HG03354 (cell line): ENCODE results near the gene LSG1.

Source experiments
- ATAC-seq: cut with Tn5 transposase; IDR thresholded peaks from one replicate; pipeline ENCODE4 v1.9.1; 2021; ENCODE audit warnings: mild to moderate bottlenecking; ENCODE audit not compliant: unreplicated experiment, poor library complexity, severe bottlenecking

Gene LSG1

GRCh38 chr3:194598771-194599557, 73.0 kb downstream of the LSG1 start:
- no peak for ATAC-seq

DNA sequence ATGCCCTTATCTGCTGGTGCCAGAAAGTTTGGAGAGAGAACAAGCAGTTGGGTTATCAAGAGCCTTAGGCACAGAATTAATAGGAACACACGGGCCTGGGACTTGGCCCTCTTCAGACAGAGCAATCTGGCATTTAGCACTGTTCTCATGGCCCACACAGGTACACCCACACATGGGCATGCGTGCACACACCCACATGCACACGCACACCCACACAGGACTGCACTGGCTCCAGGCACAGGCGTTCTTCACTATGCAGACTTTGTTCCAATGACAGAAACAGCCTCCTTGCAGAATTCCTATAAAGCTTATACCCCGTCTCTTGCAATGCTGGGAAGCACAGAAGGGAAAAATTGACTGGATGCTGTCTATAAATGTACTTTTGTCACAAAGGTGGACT, 75.1 kb downstream of the LSG1 start:
- ATAC-seq, result no peak

- ATAC-seq, result no peak
Observed at GRCh38 chr3:194592798-194593752, 78.9 kb downstream of the LSG1 start.
